Measurements from ENCODE around the gene GPHN.

- TF ChIP-seq CREB1 (IDR thresholded peaks at IDR 0.05; ENCODE audit: low read depth) (no peak), MAX (IDR thresholded peaks at IDR 0.05) (no peak), EP300 (IDR thresholded peaks at IDR 0.05; ENCODE audit: borderline replicate concordance) (no peak), TCF12 (IDR thresholded peaks at IDR 0.05; ENCODE audit: low read depth) (no peak), TAF1 (IDR thresholded peaks at IDR 0.05; ENCODE audit: low read depth) (no peak), REST (IDR thresholded peaks at IDR 0.05; ENCODE audit: low read depth) (no peak), CEBPB (IDR thresholded peaks at IDR 0.05) (no peak), FOXM1 (IDR thresholded peaks at IDR 0.05; ENCODE audit: borderline replicate concordance, low read depth) (no peak), EGR1 (IDR thresholded peaks at IDR 0.05) (no peak), ZBTB7A (IDR thresholded peaks at IDR 0.05; ENCODE audit: low read depth) (no peak), TEAD4 (IDR thresholded peaks at IDR 0.05) (no peak), YY1 (IDR thresholded peaks at IDR 0.05; ENCODE audit: low read depth) (no peak)
- TF ChIP-seq, protein P1, sequence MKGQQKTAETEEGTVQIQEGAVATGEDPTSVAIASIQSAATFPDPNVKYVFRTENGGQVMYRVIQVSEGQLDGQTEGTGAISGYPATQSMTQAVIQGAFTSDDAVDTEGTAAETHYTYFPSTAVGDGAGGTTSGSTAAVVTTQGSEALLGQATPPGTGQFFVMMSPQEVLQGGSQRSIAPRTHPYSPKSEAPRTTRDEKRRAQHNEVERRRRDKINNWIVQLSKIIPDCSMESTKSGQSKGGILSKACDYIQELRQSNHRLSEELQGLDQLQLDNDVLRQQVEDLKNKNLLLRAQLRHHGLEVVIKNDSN (IDR thresholded peaks at IDR 0.05), result no peak
These were observed 128.3 kb downstream of the GPHN start for GRCh38 chr14:66636240-66636639.

Measured in Ishikawa (cell line).